ENCODE data around the gene ASB15. TPM values are rescaled to one million over a fixed set of nuclear protein-coding genes. Genes with fewer than 3 reads are reported as not detected.

The ASB15 gene
- total RNA-seq, 6 experiments from 2014 or later: not detected

- H3K36me3 Mint-ChIP-seq (ENCODE audit: low read depth): no peaks in the 10 kb centered on the region
- H3K4me3 Mint-ChIP-seq: no peak overlapping the region
- H3K9me3 Mint-ChIP-seq: no peaks in the 10 kb centered on the region
- DNase-seq: no peak
- no peak for TF ChIP-seq CTCF (IDR thresholded peaks at IDR 0.05)
- H3K27ac Mint-ChIP-seq: no peak overlapping the region
- H3K27me3 Mint-ChIP-seq (ENCODE audit: insufficient read depth): no peaks in the 10 kb centered on the region; the same call in 1 of the 2 replicates
- H3K4me1 Mint-ChIP-seq (ENCODE audit: low read depth): peaks cover 17% of the 10 kb centered on the region
These were observed 40.3 kb downstream of the ASB15 start for GRCh38 chr7:123641901-123642300.

- no peak overlapping the region for H3K27ac Mint-ChIP-seq
- no peak for TF ChIP-seq CTCF (IDR thresholded peaks at IDR 0.05)
- H3K27me3 Mint-ChIP-seq (ENCODE audit: insufficient read depth): peaks cover 4% of the 10 kb centered on the region; the same call in 1 of the 2 replicates
- DNase-seq: peak; percentile 42
- no peaks in the 10 kb centered on the region for H3K9me3 Mint-ChIP-seq
- no peaks in the 10 kb centered on the region for H3K36me3 Mint-ChIP-seq (ENCODE audit: low read depth)
- H3K4me1 Mint-ChIP-seq (ENCODE audit: low read depth): peaks cover 24% of the 10 kb centered on the region
- peak overlapping the region; percentile 73 for H3K4me3 Mint-ChIP-seq
These were observed 42.1 kb downstream of the ASB15 start for GRCh38 chr7:123643495-123644441.

GRCh38 chr7:123645516-123645915 lies 43.9 kb downstream of the ASB15 start:
- DNase-seq: no peak
- Mint-ChIP-seq H3K9me3 (no peaks in the 10 kb centered on the region), H3K27ac (no peak overlapping the region), H3K36me3 (ENCODE audit: low read depth) (no peaks in the 10 kb centered on the region), H3K27me3 (ENCODE audit: insufficient read depth) (peaks cover 4% of the 10 kb centered on the region; the same call in 1 of the 2 replicates), H3K4me1 (ENCODE audit: low read depth) (peaks cover 24% of the 10 kb centered on the region), H3K4me3 (no peak overlapping the region)
- no peak for TF ChIP-seq CTCF (IDR thresholded peaks at IDR 0.05)

GRCh38 chr7:123647106-123647730 lies 45.6 kb downstream of the ASB15 start:
- Mint-ChIP-seq H3K4me1 (ENCODE audit: low read depth) (peaks cover 24% of the 10 kb centered on the region), H3K9me3 (no peaks in the 10 kb centered on the region), H3K4me3 (no peak overlapping the region), H3K36me3 (ENCODE audit: low read depth) (no peaks in the 10 kb centered on the region), H3K27me3 (ENCODE audit: insufficient read depth) (peaks cover 4% of the 10 kb centered on the region; the same call in 1 of the 2 replicates), H3K27ac (no peak overlapping the region)
- TF ChIP-seq CTCF (IDR thresholded peaks at IDR 0.05): no peak
- peak; percentile 9 for DNase-seq

- Mint-ChIP-seq H3K36me3 (ENCODE audit: low read depth) (no peaks in the 10 kb centered on the region), H3K9me3 (no peaks in the 10 kb centered on the region), H3K27me3 (ENCODE audit: insufficient read depth) (peaks cover 4% of the 10 kb centered on the region; the same call in 1 of the 2 replicates), H3K4me3 (no peak overlapping the region), H3K27ac (no peak overlapping the region), H3K4me1 (ENCODE audit: low read depth) (peaks cover 11% of the 10 kb centered on the region; the same call in 1 of the 2 replicates)
- no peak for DNase-seq
- no peak for TF ChIP-seq CTCF (IDR thresholded peaks at IDR 0.05)
These were observed 48.3 kb downstream of the ASB15 start for GRCh38 chr7:123649964-123650363.

All from HFFc6 (cell line).